ENCODE results near the gene DUSP7.

DUSP7 gene

GRCh38 chr3:52065264-52065756 lies 8.9 kb upstream of the DUSP7 start:
- no peak for DNase-seq

DNA sequence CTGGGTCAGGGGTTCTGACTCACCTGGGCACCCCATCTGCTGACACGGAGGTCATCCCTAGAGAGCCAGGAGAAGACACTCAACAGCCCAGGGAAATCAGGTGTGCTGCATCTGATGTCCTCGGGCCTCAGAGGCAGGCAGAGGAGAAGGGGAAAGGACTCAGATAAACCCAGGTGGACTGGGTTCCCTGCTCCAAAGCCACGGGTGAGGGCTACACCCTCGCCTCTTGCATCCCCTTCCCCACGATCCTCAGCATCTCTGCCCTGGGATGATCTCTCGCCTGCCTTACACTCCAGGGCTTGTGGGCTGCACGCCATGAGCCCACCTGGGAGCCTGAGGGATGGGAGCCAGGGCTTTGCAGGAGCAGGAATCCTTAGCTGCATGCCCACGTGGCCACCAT lies 8.2 kb upstream of the DUSP7 start:
- no peak for DNase-seq

GRCh38 chr3:52063026-52063723 lies 6.8 kb upstream of the DUSP7 start:
- no peak for DNase-seq

DNA sequence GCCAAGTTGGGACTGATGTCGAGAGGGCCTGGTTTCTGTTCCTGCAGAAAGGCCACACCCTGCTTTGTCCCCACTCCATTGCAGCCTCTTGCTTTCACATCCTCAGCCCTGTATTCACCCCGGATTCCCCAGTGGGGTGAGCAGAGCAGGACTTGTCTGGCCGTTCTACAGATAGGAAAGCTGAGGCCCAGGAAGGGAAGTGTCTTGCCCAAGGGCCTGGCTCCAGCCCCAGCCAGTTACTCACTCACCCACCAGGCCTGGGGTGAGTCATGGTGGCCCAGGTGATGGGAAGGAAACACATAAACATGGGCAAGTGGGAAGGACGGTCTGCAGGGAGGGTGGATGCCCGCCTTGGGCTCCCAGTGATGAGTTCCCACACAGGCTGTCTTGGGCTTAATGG lies 6.1 kb upstream of the DUSP7 start:
- DNase-seq = no peak

GRCh38 chr3:52061121-52061910 lies 4.9 kb upstream of the DUSP7 start:
- DNase-seq = no peak

GRCh38 chr3:52059781-52060180 lies 3.4 kb upstream of the DUSP7 start:
- no peak for DNase-seq

GRCh38 chr3:52057812-52058495 lies 1.6 kb upstream of the DUSP7 start:
- DNase-seq = no peak

GRCh38 chr3:52056968-52057811 lies 819 bp upstream of the DUSP7 start:
- DNase-seq = peak; percentile 87

DNA sequence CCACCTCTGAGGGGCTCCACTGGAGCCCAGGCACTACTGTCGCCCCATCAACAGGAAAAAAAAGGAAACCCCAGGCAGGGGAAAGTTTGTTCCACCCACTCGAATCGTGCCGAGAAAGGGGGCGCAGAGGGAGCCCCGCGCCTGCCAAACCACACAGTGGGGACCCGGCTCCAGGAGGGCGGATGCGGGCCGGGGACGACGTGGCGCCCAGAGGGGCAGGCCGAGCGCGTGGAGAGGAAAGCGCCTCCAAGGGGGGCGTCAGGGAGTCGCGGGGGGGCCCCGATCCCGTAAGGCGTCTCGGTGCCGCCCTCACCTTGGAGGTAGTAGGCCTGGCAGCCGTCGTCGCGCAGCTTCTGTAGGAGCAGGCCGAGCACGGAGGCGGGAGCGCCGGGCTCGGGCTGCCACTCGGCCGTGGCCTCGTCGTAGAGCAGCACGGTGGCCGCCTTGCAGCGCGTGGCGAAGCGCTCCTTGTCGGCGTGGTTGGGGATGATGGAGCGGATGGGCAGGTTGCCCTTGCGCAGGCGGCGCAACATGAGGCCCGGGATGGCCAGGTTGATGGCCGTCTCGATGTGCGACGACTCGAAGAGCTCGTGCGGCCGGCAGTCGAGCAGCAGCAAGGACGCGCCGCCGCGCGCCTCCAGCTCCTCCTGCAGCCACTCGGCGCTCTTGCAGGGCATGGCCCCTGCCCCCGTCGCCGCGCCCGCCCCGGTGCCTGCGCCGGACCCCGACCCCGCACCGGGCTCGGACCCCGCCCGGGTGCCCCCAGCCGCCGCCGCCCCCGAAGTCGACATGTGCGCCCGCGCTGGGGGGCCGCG lies 627 bp downstream of the DUSP7 start:
- no peak for DNase-seq

DNA sequence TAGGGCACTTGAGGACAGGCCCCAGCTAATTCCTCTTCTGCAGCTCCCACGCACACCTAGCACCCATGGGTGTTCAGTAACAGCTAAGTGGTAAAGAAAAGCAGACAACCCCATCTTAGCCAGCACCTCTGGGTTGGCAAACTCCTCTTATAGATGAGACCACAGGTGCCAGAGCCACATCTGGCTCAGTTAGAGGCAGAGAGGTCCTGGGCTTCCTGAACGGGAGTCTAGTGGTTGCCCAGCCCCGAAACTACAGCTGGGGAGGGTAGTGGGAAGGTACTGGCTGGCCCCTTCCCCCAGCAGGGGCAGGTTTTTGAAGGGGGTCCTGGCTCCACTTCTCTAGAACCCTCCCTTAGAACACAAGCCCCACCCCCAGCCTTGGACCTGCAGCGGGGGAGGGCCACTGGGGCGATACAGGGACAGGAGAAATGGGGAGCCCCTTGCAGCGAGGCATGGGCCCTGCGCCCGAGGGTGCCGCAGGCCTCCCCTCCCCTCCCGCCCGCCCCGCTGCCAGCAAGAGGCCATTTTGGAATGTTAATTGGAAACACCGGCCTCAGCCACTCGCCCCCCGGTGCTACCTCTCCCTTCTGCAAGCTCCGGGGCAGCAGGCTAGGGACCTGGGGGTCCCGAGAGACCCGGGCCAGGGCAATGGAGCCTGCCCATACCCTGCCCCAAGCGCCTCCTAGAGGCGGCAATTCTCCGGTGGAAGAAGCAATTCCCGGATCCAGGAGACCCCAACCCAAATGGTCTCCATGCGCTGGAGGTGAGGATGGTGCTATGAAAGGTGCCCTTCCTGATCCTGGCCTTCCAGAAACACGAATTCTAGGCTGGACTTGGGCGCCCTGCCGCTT lies 1.5 kb downstream of the DUSP7 start:
- no peak for DNase-seq

DNA sequence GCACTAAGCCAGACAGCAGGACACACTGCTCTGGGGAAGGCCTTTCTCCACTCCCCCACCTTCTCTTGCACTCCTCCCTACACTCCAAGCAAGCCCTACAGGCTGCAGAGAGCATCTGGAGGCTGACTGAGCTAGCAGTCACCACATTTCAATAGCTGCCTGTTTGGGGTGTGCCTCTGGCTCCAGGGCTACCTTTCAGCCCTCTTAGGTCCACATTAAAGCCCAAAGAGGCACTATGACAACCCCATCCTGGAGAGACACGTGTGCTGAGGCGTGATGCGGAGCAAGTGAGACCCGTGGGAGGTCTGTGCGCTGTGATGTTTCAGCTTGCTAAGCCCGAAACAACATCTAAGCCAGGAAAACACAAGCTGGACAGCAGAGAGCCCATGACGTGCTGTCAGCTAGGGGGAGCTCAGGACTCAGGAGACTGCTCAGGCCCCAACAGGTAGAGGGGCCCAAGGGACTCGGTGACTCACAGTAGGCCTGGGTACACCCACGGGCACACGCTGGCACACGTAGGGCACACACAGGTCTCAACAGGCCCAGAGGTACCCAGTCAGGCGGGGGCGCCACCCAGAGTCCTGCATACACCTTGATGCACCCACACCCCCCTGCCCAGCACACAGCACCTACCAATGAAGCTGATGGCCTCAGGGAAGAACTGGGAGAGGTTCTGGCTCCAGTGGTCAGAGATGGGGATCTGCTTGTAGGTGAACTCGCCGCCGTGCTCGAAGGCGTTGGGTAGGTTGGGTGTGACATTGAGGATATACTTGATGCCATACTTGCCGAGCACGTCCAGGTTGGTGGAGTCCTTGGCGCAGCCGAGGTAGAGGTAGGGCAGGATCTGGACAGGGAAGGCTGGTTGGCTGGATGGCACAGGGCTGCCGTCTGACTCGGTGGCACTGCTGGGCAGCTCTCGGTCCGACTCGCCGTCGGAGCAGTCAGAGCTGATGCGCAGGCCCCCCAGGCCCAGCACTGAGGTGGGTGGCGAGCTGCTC lies 2.8 kb downstream of the DUSP7 start:
- DNase-seq = no peak

DNA sequence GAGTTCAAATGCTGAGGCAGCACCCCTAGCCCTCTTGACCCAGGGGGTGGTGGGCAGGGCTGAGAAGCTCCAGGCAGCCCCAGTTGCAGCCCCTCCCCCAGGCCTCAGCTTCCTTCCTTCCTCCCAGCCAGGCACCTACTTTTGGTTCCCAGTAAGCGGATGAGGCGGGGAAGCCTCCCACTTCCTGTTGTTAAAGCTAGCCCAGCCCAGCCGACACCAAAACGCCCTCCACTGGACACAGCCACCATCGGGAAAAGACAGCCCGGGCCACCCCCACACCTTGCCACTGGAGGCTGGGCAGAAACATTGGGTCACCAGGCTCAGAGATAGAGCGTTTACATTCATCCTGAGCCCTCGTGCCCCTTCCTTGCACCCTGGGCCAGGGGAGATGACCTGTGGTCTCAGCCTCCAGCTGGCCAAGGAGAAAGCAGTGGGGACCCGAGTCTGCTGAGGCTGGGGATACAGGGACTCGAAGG lies 3.5 kb downstream of the DUSP7 start:
- no peak for DNase-seq

DNA sequence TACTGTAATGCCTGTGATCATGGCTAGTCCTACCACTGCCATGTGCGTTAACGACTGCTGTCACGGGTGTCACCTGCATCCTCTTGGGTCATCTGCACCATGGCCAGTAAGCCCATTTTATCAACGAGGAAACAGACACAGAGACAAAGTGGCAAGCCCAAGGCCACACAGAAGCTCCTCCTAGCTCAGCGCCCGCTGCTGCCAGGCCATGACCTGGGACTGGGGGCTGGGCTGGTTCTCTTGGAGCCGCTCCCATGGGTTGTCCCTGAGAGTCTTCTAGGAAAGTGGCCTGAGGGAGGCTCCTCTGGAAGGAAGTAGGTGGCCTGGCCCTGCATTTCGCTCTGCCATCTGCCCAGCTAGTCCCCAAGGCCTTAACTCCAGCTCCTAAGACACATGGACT lies 4.9 kb downstream of the DUSP7 start:
- no peak for DNase-seq

DNA sequence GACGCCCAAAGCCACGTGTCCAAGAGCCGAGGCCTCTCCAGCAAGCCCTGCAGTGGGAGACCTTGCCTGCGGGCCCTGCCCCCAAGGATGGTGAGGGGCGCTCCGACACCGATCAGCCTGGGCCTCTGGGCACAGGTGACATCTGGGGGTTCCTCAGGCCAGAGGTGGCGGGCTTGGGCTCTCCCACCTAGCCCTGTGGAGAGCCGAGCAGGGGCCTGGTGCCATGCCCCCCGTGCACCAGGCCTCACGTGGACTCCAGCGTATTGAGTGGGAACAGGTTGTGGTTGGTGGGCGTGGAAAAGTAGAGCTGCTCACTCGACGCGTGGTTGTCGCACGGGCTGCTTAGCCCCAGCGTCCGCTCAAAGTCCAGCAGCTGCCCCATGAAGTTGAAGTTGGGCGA lies 5.8 kb downstream of the DUSP7 start:
- DNase-seq = no peak

- DNase-seq = no peak
Observed at GRCh38 chr3:52049503-52049902, 6.9 kb downstream of the DUSP7 start.

DNA sequence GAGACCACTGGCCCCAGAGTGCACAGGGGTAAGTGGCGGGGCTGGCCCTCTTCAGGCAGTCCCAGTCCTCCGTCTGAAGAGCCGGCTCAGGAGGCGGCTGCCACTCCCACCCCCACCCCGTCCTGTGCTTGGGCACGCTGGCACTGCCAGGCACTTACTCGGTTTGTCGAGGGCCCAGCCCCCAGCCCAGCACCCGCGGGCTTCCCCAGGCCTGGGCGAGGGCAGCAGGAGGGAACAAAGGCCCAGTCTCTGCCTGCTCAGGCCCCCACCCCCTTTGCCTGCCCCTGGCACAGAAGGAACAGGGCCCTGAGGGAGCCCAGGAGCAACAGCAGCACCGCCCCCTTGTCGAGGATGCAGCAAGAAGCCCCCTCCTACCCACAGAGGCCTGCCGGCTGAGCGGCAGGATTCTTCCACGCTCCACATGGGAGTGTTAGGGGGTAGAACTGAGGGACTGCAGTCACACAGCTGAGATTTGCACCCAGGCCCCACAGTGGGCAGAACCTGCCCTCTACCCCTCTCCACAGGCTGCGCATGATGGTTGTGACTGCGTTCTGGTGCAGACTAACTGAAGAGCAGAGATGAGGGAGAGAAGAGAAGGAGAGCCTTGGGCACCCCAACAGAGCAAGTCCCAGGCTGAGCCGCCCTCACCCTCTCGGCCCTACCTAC lies 8.9 kb downstream of the DUSP7 start:
- no peak for DNase-seq

DNA sequence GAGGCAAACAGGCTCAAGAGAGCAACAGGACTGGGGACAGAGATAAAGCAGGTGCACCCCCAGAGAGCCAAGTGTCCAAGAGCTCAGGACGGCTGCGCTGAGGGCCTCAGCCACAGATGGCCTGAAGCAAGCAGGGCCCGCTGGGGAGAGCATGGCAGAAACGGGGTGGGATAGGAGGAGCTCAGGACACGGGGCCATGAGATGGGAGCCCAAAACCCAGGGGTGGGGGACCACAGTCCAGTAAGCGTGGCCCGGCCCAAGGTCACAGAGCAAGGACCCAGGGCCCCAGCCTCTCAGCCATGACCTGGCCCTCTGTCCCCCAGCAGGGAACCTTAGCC lies 9.5 kb downstream of the DUSP7 start:
- DNase-seq = no peak

GRCh38 chr3:52046186-52046901 lies 10.0 kb downstream of the DUSP7 start:
- DNase-seq = no peak

Data from DMS79 treated with DMSO at 0.1 percent for 48 hours (cell line).